CD14-positive monocyte (primary cell): Measurements from ENCODE around the gene TRIM40. TPM values are rescaled to one million over a fixed set of nuclear protein-coding genes. Genes with fewer than 3 reads are reported as not detected.

Experiments
- DNase-seq, 3 donors: peaks; one replicate each; pipeline ENCODE4 v3.0.0-alpha.2; 2011 to 2022
- H2AFZ ChIP-seq: 2 replicates; pipeline ENCODE4 v1.6.0; 2012; ENCODE audit warnings: mild to moderate bottlenecking, low read depth, low read length, inconsistent platforms; ENCODE audit not compliant: insufficient read depth, poor library complexity, severe bottlenecking
- H3K27ac ChIP-seq, 2 donors: 1 replicate in 1 of 2; 2 replicates in 1 of 2; pipeline ENCODE4 v1.5.1; 2012 to 2013; ENCODE audit warnings: low read length in 2 of 2, control low read depth in 1 of 2, inconsistent platforms in 1 of 2, low read depth in 1 of 2, mild to moderate bottlenecking in 1 of 2
- H3K27me3 ChIP-seq, 2 donors: one replicate each; pipeline versions ENCODE4 v1.6.0 to v1.6.1; 2011 to 2013; ENCODE audit warnings: low read length in 2 of 2; ENCODE audit not compliant: control insufficient read depth in 2 of 2, insufficient read depth in 2 of 2
- H3K36me3 ChIP-seq, 2 donors: replicated peaks in 1 of 2; 1 replicate in 1 of 2; 2 replicates in 1 of 2; pipeline versions ENCODE4 v1.5.1 to v1.6.1; 2012 to 2013; ENCODE audit warnings: low read length in 2 of 2, control low read depth in 1 of 2, inconsistent platforms in 1 of 2, mild to moderate bottlenecking in 1 of 2; ENCODE audit not compliant: insufficient read depth in 2 of 2, control insufficient read depth in 1 of 2
- H3K4me1 ChIP-seq, 2 donors: 1 replicate in 1 of 2; 2 replicates in 1 of 2; pipeline versions ENCODE4 v1.5.1 to v1.6.1; 2012 to 2013; ENCODE audit warnings: low read length in 2 of 2, control low read depth in 1 of 2, inconsistent platforms in 1 of 2, mild to moderate bottlenecking in 1 of 2, moderate library complexity in 1 of 2; ENCODE audit not compliant: insufficient read depth in 2 of 2, control insufficient read depth in 1 of 2
- H3K4me2 ChIP-seq: replicated peaks from 2 replicates; pipeline ENCODE3; 2012; ENCODE audit warnings: low read length, moderate library complexity, mild to moderate bottlenecking; ENCODE audit not compliant: poor library complexity, severe bottlenecking; ENCODE audit errors: extremely low read depth
- H3K4me3 ChIP-seq, 3 experiments: fragments of 200-600 bp in 1 of 3; sonication (generic) in 1 of 3; replicated peaks in 1 of 3; 1 replicate in 2 of 3; 2 replicates in 1 of 3; pipeline ENCODE4 v1.5.1; 2011 to 2013; ENCODE audit warnings: low read length in 3 of 3, mild to moderate bottlenecking in 3 of 3, control low read depth in 2 of 3, low read depth in 2 of 3, inconsistent platforms in 1 of 3, moderate library complexity in 1 of 3
- H3K79me2 ChIP-seq: 2 replicates; pipeline ENCODE4 v1.6.0; 2012; ENCODE audit warnings: mild to moderate bottlenecking, control low read depth, inconsistent platforms, low read length, moderate library complexity; ENCODE audit not compliant: insufficient read depth
- H3K9ac ChIP-seq: 2 replicates; pipeline ENCODE4 v1.6.0; 2017; ENCODE audit warnings: low read length, mild to moderate bottlenecking; ENCODE audit not compliant: insufficient read depth, poor library complexity, severe bottlenecking
- H3K9me3 ChIP-seq, 2 donors: replicated peaks in 1 of 2; 1 replicate in 1 of 2; 2 replicates in 1 of 2; pipeline versions ENCODE4 v1.5.1 to v1.6.1; 2012 to 2013; ENCODE audit warnings: low read length in 2 of 2, control low read depth in 1 of 2; ENCODE audit not compliant: control insufficient read depth in 1 of 2, insufficient read depth in 1 of 2
- H4K20me1 ChIP-seq: 2 replicates; pipeline ENCODE4 v1.6.0; 2012; ENCODE audit warnings: mild to moderate bottlenecking, low read length, control low read depth, moderate library complexity; ENCODE audit not compliant: insufficient read depth
- H3K27ac Mint-ChIP-seq, 7 donors: one replicate each; pipeline ENCODE4 v1.8.0; 2020; ENCODE audit warnings: mild to moderate bottlenecking in 7 of 7, mixed read lengths in 7 of 7, moderate library complexity in 6 of 7, inconsistent platforms in 2 of 7
- H3K27me3 Mint-ChIP-seq, 3 donors: one replicate each; pipeline ENCODE4 v1.8.0; 2021 to 2022; ENCODE audit warnings: low read depth in 3 of 3, mild to moderate bottlenecking in 3 of 3, mixed read lengths in 3 of 3, moderate library complexity in 3 of 3, inconsistent platforms in 1 of 3
- H3K36me3 Mint-ChIP-seq, 2 donors: one replicate each; pipeline ENCODE4 v1.8.0; 2020; ENCODE audit warnings: mixed read lengths in 2 of 2, inconsistent platforms in 1 of 2, mild to moderate bottlenecking in 1 of 2
- H3K4me1 Mint-ChIP-seq: one replicate; pipeline ENCODE4 v1.8.0; 2020; ENCODE audit warnings: mild to moderate bottlenecking, mixed read lengths
- H3K4me3 Mint-ChIP-seq, 2 donors: one replicate each; pipeline ENCODE4 v1.8.0; 2020; ENCODE audit warnings: mild to moderate bottlenecking in 2 of 2, mixed read lengths in 2 of 2, moderate library complexity in 1 of 2
- H3K9me3 Mint-ChIP-seq, 7 donors: one replicate each; pipeline ENCODE4 v1.8.0; 2020 to 2022; ENCODE audit warnings: mixed read lengths in 7 of 7, mild to moderate bottlenecking in 6 of 7, moderate library complexity in 6 of 7, inconsistent platforms in 2 of 7
- WGBS: methylation state at CpG from one replicate; pipeline ENCODE4 v1.1.5; 2013; ENCODE audit warnings: missing lambda C conversion rate; ENCODE audit not compliant: insufficient coverage; 5-methylcytosine and 5-hydroxymethylcytosine counted together
- intact Hi-C, 2 donors: fragments of 100-400 bp; cut with micrococcal nuclease; formaldehyde crosslinking; loops; one replicate each; pipeline versions ENCODE4 v1.15.0 to v1.15.1; 2023
- polyA plus RNA-seq, 3 donors: library from polyadenylated mRNA; depleted of rRNA in 1 of 3; unstranded in 2 of 3; stranded (reverse) in 1 of 3; fragments of 300-500 nt in 2 of 3; fragments of >200 nt in 1 of 3; fragmentation: Illumina TruSeq in 2 of 3; gene quantifications; 1 replicate in 2 of 3; 2 replicates in 1 of 3; pipeline ENCODE4 v1.2.3, GENCODE V29; 2012 to 2021
- TF ChIP-seq, protein P1 (sequence below): fragments of 200-600 bp; IDR thresholded peaks from one replicate; pipeline ENCODE4 v1.8.0; 2022; ENCODE audit warnings: antibody characterized with exemption, mild to moderate bottlenecking

TRIM40 gene
- polyA plus RNA-seq, 3 donors: not detected

DNA sequence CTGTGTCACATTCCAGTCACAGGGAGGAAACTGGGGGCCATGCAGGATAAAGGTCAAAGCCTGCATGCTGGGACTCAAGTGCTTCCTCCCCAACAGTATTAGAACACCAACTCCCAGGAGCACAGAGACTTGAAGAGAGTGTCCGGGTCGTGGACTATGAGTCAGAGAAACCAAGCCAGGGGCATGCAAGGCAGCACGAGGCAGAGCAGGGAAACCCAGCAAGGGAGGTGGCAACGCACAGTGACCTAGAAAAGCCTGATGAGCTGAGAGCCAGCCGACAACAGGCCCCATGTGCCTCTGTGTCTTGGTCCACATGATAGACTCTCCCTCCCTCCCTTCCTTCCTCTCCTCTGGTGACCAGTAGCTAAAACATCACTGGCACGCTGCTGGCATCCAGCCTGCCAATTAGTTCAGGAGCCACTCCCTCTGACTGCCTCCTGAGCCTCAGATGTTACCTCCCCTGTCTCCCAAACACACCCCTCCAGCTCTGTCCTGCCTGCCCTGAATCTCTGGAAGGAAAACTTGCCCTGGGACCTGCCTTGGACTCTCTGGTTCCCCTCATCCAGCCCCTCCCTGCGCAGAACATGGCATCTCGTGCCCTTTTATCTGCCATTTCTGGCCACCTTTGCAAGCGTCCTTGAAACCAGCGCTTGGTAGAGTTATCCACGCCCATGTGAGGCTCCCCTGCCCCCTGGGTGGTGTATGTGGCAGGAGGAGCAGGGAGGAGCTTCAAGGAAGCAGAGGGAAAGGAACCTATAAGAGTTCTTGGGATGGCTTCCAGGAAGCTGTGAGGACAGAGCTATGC is 44.2 kb upstream of the TRIM40 start:
- Histone ChIP-seq H3K36me3 (no peaks in the 10 kb centered on the region), H3K27ac (no peak overlapping the region), H3K79me2 (no peaks in the 10 kb centered on the region), H3K9ac (no peak overlapping the region), H3K9me3 (no peaks in the 10 kb centered on the region), H3K4me1 (no peaks in the 10 kb centered on the region), H3K4me3 (no peak overlapping the region), H2AFZ (no peak overlapping the region), H3K27me3 (peaks cover 24 to 62% of the 10 kb centered on the region in 2 donors), H3K4me2 (no peak overlapping the region), H4K20me1 (no peaks in the 10 kb centered on the region)
- DNase-seq: no peak
- H3K36me3 Mint-ChIP-seq: no peaks in the 10 kb centered on the region
- no peaks in the 10 kb centered on the region for H3K4me1 Mint-ChIP-seq
- intact Hi-C loops: no loop called here
- peak overlapping the region in 1 of 7 donors; percentile 8 for H3K27ac Mint-ChIP-seq
- peaks cover 47 to 72% (median 49%) of the 10 kb centered on the region in 3 donors for H3K27me3 Mint-ChIP-seq
- 76% methylated on average over 9 of the region's 11 CpGs for WGBS
- H3K9me3 Mint-ChIP-seq: peaks cover 0 to 2% (median 0%) of the 10 kb centered on the region in 7 donors
- peak overlapping the region in 1 of 2 donors; percentile 61 for H3K4me3 Mint-ChIP-seq
- TF ChIP-seq, protein P1, sequence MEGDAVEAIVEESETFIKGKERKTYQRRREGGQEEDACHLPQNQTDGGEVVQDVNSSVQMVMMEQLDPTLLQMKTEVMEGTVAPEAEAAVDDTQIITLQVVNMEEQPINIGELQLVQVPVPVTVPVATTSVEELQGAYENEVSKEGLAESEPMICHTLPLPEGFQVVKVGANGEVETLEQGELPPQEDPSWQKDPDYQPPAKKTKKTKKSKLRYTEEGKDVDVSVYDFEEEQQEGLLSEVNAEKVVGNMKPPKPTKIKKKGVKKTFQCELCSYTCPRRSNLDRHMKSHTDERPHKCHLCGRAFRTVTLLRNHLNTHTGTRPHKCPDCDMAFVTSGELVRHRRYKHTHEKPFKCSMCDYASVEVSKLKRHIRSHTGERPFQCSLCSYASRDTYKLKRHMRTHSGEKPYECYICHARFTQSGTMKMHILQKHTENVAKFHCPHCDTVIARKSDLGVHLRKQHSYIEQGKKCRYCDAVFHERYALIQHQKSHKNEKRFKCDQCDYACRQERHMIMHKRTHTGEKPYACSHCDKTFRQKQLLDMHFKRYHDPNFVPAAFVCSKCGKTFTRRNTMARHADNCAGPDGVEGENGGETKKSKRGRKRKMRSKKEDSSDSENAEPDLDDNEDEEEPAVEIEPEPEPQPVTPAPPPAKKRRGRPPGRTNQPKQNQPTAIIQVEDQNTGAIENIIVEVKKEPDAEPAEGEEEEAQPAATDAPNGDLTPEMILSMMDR: no peak

- Histone ChIP-seq H2AFZ (no peak overlapping the region), H3K27me3 (peaks cover 26 to 70% of the 10 kb centered on the region in 2 donors), H3K36me3 (no peaks in the 10 kb centered on the region), H3K79me2 (no peaks in the 10 kb centered on the region), H4K20me1 (no peaks in the 10 kb centered on the region), H3K4me2 (no peak overlapping the region), H3K9ac (no peak overlapping the region), H3K4me1 (no peaks in the 10 kb centered on the region), H3K4me3 (no peak overlapping the region), H3K9me3 (no peaks in the 10 kb centered on the region), H3K27ac (no peak overlapping the region)
- H3K27ac Mint-ChIP-seq: no peak overlapping the region
- intact Hi-C loops: no loop called here
- H3K9me3 Mint-ChIP-seq: peaks cover 0 to 2% (median 0%) of the 10 kb centered on the region in 7 donors
- H3K36me3 Mint-ChIP-seq: no peaks in the 10 kb centered on the region
- WGBS: 90% methylated on average over 4 of the region's 6 CpGs
- H3K4me1 Mint-ChIP-seq: no peaks in the 10 kb centered on the region
- peak overlapping the region in 1 of 2 donors; percentile 57 for H3K4me3 Mint-ChIP-seq
- TF ChIP-seq, protein P1: no peak
- no peak for DNase-seq
- peaks cover 55 to 80% (median 57%) of the 10 kb centered on the region in 3 donors for H3K27me3 Mint-ChIP-seq
Observed at GRCh38 chr6:30092852-30093543, 42.9 kb upstream of the TRIM40 start.
